MV-4-11 (cell line): Measurements from ENCODE around the gene OSBPL1A.

Source experiments
- DNase-seq: peaks from one replicate; lab custom pipeline; 2025; lab: John Stamatoyannopoulos, UW

The OSBPL1A gene

GRCh38 chr18:24341361-24341760 is 56.3 kb downstream of the OSBPL1A start:
- no peak for DNase-seq

GRCh38 chr18:24333084-24333483 is 64.5 kb downstream of the OSBPL1A start:
- no peak for DNase-seq

DNA sequence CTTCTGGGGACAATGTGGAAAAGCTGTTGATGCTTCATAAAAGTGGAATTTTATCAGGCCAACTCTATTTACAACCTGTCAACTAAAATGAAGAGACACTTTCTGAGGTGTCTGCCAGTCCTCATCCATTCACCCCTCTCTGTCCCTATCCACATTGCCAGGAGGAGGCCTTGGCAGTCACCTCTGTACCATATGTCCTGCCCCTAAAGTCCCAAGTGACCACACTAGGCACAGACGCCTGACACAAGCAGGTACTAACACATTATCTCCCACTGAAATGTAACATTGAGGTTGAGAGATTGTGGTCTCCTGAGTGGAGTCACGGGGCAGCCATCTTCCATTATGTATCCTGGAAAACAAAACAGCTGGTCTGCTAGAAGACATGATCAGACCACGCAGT is 71.4 kb downstream of the OSBPL1A start:
- no peak for DNase-seq

DNA sequence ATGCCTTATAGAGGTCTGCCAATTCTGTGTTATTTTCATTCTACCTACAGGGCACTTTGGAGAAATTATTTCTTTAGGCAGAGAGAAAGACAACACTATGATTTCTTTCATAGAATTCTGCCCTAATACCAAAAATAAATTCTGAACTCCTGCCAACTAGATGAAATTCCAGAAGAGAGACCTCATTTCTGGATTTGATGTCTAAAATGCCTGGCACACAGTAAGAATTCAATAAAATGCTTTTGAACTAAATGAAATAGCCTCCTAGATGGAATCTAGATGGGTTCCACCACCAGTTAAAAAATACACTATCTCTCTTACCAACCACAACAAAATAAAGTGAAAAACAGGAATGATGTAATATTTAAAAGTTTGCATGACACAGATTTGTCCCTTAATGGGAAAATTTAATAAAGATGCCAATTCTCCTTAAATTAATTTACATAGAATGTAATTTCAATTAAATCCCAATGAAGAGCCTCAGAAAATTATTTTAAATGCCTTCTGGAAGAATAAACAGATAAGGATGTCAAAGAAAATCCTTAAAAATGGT is 75.0 kb downstream of the OSBPL1A start:
- no peak for DNase-seq

GRCh38 chr18:24321071-24321470 is 76.6 kb downstream of the OSBPL1A start:
- DNase-seq, result no peak

DNA sequence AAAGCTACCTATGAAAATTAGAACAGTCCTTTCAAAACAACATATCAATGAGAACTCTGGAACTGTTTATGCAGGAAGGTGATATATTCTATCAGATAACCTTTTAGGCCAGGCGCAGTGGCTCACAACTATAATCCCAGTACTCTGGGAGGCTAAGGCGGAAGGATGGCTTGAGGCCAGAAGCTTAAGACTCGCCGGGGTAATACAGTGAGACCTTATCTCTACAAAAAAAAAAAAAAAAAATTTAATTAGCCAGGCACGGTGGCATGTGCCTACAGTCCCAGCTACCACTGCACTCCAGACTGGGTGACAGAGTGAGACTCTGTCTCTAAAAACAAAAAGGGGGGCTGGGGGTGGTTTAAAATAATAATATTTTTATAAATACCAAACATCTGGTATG is 77.9 kb downstream of the OSBPL1A start:
- DNase-seq, result no peak

DNA sequence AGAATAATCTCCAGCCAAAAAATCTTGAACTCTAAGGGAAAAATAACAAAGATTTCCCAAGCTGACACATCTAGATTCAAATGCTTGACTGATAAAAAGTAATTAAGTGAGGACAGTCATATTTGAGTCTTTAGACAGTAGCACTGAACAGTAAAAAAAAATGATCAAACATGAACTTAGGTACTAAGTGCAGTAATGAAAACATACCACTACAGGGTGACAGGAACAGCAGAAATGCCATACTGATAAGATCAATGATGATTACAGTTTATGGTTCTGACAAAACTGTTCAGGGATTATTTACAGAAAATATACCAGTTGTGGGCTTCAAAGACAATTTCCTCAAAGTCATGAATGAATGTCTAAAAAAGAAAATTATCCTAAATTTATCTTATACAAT is 80.3 kb downstream of the OSBPL1A start:
- no peak for DNase-seq

DNA sequence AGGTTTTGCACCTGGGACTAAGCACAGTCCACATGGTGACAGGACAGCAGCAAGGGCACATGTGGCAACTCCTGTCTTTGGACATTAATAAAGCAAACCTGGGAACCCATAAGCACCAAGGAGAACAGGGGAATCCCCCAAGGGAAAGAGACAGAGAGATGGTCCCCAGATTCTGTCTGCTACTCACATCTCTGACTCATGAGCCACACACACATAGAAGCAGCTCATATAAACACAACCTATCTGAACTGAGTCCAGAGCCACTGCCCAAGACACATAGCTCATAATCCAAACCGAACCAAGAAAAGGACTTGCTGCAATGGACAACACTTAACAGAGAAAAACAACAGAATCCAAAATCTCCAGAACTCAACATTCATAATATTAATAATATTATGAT is 82.5 kb downstream of the OSBPL1A start:
- DNase-seq, result no peak

DNA sequence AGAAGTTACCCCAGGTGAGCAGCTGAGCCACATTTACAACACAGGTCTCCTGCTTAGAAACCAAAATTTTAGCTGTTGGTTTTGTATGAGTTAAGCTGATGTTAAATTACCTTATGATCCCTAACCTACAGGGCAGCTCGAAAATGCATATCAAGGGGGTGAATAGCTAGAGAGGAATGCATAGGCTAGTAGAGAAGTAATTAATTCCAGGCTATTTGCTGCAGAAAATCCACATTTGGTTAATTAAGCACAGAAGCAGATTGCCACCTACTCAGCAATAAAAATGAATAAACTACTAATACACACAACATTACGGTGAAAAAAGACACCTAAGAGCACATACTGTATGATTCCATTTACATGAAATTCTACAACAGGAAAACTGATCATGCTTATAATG is 91.4 kb downstream of the OSBPL1A start:
- no peak for DNase-seq

DNA sequence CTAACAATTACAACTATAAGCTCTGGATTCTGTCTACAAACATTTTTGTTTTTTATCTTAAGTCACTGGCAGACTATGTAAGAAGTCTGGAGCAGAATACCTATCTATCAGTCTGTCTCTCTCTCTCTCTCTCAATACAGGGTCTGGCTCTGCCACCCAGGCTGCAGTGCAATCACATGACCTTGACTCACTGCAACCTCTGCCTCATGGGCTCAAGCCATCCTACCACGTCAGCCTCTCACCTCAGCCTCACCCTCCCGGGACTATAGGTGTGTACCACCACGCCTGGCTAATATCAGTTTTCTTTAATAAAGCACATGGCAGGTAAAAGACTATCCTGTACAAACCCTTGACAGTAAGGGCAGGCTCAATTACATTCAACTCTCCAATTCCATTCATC is 96.9 kb downstream of the OSBPL1A start:
- DNase-seq, result no peak

DNA sequence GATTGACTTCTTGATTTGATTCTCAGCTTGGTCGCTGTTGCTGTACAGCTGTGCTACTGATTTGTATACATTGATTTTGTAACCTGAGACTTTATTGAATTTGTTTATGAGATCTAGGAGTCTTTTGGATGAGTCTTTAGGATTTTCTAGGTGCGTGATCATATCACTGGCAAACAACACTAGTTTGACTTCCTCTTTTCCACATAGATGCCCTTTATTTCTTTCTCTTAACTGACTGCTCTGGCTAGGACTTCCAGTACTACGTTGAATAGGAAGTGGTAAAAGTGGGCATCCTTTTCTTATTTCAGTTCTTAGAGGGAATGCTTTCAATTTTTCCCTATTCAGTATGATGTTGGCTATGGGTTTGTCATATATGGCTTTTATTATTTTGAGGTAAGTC is 101.3 kb downstream of the OSBPL1A start:
- DNase-seq, result peak; percentile 26

DNA sequence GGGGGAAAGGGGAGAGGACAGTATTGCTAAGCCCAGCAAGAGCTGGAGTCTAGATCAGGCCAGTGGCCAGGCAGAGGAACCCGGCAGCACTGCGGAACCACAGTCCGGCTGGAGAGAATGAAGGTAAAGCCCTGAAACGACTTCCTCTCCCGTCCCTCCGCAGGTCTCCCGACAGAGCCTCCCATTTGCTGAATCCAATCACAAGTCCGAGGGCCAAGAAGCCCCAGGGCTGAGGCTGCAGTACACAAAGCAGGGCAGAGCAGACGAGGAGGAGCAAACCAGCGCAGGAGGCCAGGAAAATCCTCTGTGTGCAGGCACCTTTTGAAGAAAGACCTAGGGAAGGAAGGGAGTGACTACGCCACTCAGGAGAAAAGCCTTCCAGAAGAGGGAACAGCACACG is 104.4 kb downstream of the OSBPL1A start:
- DNase-seq, result no peak

GRCh38 chr18:24278591-24278990 is 119.0 kb downstream of the OSBPL1A start:
- DNase-seq, result no peak

DNA sequence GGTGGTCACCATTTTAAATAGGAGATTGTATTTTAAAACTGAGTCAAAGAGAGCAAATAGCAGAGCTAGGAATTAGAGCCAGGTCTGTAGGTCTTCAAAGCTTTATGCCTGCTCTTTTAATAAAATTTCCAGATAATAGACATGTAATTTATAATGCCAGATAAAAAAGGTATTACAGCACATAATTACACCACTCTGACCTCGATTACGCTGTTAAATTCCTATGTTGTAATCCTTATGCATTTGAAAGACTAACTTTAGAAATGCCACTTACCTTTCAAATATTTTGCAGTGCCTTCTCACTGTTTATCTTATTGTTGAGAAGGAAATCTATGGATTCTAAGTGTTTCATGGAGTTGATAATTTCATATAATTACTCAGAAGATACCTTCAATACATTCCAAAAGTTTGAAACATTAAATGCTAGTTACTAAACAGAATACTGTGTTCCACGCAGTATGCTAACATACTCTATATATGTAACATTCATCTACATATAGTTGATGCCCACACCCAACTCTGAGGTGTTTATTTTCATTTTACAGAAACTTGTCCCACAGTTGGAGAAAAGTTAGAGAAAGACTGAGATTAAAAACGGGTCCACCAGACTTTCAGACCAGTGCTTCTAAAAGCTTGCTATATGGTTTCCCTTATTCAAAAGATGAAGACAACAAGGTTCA is 120.0 kb downstream of the OSBPL1A start:
- DNase-seq, result no peak

GRCh38 chr18:24276994-24277393 is 120.6 kb downstream of the OSBPL1A start:
- DNase-seq, result no peak

DNA sequence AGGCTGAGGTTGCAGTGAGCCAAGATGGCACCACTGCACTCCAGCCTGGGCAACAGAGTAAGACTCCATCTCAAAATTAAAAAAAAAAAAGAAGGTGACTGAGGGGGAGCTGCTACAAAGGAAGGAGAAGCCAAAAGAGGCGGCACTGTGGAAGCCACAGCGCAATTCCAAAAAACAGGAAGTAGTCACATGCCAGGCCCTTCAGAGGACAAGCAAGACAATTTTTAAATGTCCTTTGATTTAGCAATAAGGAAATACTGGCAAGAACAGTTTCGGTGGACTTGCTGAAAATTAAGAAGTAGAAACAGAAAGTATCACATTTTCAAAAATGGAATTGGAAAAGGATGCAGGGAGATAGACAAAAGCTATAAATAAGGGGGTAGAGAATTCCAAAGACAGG is 122.8 kb downstream of the OSBPL1A start:
- peak; percentile 82 for DNase-seq

- DNase-seq, result peak; percentile 21
These were observed 124.0 kb downstream of the OSBPL1A start for GRCh38 chr18:24273596-24273995.

- no peak for DNase-seq
These were observed 125.4 kb downstream of the OSBPL1A start for GRCh38 chr18:24272229-24272525.

DNA sequence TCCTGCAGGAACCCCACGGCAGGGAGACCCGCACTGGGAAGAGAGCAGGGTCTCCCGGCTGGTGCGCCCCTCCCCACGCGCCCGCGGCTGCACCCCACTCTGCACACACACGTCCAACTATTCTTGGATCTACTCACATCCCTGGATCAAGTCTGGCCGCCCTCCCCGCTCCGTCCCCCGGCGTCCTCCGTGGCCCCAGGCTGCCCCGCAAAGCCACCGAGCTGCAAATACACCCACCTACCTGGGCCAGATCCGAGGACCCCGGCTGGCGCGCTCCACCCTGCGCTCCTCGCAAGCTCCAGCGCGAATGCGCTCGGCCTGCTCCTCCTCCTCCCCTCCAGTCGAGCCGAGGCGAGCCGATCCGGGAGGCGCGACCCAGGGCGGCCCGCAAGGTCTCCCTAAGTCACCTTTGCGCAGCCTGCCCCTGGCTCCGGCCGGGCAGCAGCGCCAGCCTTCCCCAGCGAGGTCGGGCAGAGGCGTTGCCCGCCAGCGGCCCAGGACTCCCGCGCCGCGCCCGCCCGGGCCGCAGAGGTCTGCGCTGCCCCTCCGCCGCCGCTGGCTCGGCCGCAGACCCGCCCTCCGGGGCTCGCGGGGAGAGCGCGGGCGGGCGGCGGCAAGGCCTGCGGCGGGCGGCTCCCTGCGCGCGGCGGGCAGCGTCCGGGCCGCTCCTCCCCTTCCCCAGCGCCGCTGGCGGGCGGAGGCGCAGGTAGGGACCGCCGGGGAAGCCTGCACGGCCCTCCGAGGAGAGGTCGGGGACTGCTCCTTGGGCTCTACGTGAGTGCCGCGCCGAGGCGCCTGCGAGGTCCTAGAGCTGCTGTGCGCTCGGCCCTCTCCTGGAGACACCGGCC is 126.0 kb downstream of the OSBPL1A start:
- peak; percentile 30 for DNase-seq

DNA sequence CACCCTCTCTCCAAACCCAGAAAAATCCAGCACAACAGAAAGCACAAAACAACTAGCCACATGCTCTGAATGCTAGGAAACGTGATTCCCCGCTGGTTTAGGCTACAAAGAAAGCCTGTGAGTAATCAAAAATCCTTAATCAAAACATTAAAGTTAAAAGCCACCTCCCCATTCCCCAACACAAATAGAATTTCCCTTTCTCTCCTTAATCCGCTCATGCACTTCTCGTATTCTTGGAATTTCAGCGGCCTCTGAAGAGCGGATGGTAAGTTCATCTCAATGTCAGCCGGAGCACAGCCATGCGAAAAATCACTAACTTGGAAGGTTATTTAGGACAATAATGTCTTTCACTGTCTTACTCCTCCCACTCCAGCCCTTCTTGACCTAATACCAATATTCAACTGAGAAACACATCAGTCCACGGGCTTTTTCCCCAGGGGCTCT is 126.7 kb downstream of the OSBPL1A start:
- no peak for DNase-seq

- no peak for DNase-seq
These were observed 127.2 kb downstream of the OSBPL1A start for GRCh38 chr18:24270358-24270936.

DNA sequence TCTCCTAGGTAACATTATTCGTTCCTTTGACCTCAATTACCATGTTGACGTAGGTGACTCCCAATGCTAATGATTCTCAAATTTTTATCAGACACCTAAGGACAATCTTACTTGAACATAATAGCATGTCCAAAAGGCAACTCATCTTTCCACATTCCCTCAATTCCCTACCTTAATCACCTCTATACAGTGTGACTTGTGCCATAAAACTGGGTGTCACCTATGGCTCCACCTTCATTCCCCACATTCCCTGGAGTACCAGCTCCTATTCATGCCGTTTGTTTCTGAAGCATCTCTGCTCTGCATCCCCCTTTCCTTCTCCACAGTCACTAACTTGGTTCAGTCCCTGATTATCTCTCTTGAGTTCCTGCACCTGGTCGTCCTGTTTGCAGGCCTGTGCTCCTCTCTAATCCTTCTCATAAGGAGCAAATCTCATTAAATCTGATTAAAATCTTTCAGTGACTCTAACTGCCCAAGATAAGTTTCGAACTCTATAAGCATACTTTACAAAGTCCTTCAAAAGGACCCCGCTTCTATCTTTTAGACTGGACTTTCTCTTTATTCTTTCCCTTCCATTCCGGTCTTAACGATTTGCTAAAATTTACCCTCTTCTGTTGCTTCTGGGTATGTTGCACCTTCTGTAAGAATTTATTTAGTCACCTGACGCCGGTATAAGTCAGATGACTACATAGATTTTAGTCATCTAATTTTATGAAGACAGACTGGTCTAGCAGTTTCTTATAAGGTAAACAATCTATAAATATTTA is 128.7 kb downstream of the OSBPL1A start:
- no peak for DNase-seq
